GM19025 (cell line): ENCODE results near the gene TNNI2.

Experiments
- ATAC-seq: cut with Tn5 transposase; IDR thresholded peaks from one replicate; pipeline ENCODE4 v1.9.1; 2021; ENCODE audit warnings: mild to moderate bottlenecking, low read depth, moderate library complexity; ENCODE audit not compliant: unreplicated experiment

The TNNI2 gene

GRCh38 chr11:1857064-1857463 is 18.3 kb downstream of the TNNI2 start:
- ATAC-seq = no peak

- ATAC-seq = no peak
Observed at GRCh38 chr11:1858154-1858553, 19.4 kb downstream of the TNNI2 start.

GRCh38 chr11:1858576-1858975 is 19.8 kb downstream of the TNNI2 start:
- no peak for ATAC-seq

DNA sequence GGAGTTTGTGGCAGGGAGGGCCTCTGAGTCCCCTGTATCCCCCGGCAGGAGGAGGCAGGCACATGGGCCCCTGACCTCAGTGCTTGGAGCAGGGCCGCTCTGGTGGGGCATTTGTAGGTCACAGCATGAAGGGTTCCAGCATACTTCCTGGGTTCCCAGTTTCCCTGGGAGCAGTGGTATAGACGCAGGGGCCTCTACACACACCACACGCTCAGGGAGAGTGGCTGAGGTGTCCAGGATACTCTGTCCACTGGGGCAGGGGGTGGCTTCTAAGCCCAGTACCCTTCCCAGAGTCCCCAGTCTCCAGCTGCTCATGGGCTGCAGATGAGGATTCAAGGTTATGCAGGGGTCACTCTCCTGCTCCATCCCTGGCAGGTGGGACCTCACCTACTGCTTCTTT is 20.2 kb downstream of the TNNI2 start:
- ATAC-seq = no peak

- no peak for ATAC-seq
Observed at GRCh38 chr11:1860108-1860507, 21.3 kb downstream of the TNNI2 start.

GRCh38 chr11:1861435-1862411 is 22.9 kb downstream of the TNNI2 start:
- ATAC-seq = no peak

- no peak for ATAC-seq
Observed at GRCh38 chr11:1862588-1863351, 24.0 kb downstream of the TNNI2 start.

GRCh38 chr11:1863352-1864216 is 24.8 kb downstream of the TNNI2 start:
- ATAC-seq = no peak

DNA sequence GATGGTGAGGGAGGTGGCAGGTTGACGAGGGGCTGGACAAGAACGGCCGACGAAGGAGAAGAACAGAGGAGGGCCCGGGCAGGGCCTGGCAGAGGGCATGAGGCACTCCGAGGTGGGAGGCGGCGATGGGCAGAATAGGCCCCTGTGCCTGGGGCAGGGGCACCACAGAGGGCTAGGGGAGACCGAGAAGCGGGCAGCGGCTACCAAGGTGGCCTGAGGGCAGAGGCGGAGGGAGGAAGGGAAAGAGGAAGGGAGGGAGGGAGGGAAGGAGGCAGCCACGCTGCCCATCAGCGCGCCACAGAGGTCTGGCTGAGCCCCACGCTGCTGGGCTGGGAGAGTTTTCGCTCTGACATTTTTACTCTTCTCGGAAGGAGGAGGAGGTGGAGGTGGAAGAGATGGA is 25.4 kb downstream of the TNNI2 start:
- no peak for ATAC-seq

GRCh38 chr11:1864831-1865665 is 26.3 kb downstream of the TNNI2 start:
- no peak for ATAC-seq

DNA sequence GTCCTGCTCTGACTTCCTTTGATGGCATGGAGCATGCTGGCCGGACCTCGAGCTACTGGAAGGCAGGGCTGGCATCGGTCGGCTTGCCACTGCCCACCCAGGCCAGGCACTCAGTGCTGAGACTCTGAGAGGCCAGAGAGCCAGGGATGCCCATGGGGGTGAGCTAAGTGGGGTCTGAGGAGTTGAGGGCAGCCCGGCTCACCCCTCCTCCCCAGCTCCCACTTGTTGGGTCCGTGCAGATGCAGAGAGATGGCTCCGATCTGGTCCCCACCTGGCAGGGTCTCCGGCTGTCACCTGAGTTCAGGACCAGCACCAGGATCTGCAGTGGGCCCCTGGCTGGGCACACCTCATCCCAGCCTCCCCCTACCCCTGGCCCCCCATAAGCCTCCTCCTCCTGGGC is 27.4 kb downstream of the TNNI2 start:
- ATAC-seq = no peak

DNA sequence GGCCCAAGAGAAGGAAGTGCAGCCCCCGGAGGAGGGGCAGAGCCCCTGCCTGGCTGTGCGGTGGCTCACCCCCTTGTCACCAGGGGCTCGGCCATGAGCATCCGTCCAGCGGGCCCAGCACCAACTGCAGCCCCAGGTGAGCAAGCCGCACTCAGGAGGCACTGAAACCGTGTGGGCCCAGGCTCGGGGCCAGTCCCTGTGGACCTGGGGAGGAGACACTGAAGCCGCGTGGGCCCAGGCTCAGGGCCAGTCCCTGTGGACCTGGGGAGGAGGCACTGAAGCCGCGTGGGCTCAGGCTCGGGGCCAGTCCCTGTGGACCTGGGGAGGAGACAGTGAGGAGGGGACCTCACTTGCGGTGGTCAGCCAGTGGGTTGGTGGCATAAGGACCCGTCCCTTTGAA is 28.0 kb downstream of the TNNI2 start:
- no peak for ATAC-seq

GRCh38 chr11:1867381-1867780 is 28.6 kb downstream of the TNNI2 start:
- ATAC-seq = no peak

GRCh38 chr11:1868056-1868635 is 29.4 kb downstream of the TNNI2 start:
- ATAC-seq = no peak

DNA sequence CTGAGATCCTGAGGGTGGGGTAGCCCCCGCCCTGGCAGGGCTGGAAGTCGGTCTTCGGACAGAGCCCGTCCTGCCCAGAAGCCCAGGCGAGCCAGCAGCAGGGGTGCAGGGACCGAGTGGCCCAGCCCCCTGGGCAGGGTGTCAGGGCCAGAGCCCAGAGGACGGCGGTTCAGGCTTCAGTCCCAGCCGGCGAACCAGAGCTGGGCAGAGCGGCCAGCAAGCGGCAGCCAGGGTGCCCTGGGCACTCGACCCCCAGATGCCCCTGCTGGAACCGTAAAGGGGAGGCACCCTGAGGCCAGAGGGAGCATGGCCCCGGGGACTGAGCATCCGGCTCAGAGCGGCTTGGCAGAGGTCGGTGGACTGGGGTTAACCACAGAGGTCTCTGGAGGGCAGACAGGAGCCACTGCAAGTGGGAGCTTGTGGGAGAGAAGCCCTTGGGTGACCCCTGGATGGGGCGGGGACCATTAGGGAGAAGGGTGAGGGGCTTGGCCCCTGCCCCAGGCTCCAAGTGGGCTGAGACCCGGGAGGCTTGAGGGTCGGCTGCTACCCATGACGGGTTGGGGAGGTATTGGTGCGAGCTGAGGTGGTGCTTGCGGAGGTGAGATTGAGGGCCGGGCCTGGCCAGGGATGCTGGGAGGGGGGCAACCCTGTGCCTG is 30.0 kb downstream of the TNNI2 start:
- ATAC-seq = no peak

DNA sequence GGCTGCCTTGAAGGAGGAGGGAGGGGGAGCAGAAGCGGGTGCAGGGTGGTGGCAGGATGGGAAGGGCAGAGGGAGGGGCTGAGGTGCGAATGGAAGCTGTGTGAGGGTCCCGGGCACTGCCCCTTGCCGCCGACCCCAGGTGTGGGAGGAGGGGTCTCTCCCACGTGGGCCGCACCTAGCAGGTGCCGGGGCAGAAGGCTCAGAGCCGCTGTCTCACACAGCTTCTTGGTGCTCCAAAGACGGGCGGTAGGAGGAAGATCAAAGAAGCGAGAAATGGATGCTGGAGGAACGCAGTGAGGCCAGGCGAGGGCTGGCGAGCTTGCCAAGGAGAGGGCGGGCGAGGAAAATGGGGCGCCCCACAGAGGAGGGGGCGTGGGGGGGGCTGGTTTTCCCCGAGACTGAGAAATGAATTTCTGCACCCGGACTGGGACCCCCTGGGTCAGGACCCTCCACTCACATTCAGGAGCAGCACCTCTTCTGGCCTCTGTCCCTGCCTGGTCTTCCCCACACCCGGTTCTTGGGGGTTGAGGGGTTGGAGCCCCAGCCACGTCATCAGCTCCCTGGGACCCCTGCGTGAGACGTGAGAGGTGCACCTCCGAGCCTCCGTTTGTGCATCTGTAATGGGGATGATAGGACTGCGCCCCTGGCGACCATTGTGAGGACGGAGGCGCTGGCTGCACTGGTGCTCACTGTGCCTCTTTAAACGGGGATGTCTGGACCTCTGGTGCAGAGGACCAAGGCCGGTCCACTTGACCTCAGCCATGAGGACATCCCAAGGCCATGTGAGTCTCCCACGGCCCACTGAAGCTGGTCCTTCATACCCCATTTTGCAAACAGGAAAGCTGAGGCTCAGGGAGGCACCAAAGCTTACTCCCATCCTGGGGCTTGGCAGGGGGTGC is 30.9 kb downstream of the TNNI2 start:
- ATAC-seq = no peak

DNA sequence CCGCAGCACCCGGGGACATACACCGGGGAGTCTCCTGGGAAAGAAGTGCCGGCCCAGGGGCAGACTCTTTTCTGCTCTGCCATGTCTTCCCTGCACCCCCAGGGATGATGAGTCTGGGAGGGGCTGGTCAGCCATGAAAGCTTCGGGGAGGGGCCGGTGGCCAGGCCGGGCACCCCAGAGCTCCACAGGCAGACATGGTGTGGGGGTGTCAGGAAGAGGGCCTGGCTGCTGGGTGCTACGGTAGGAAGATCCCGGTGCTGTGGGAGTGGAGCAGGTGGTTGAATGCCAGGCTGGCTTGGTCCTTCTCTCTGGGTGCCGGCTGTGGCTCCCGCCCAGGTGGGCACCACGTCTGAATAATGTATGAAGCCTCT is 31.5 kb downstream of the TNNI2 start:
- ATAC-seq = no peak
